Measurements from ENCODE around the gene DMAP1. TPM values are rescaled to one million over a fixed set of nuclear protein-coding genes. Genes with fewer than 3 reads are reported as not detected.

DMAP1 gene
- total RNA-seq, 1 experiment from 2014 or later, result 27.8 TPM

DNA sequence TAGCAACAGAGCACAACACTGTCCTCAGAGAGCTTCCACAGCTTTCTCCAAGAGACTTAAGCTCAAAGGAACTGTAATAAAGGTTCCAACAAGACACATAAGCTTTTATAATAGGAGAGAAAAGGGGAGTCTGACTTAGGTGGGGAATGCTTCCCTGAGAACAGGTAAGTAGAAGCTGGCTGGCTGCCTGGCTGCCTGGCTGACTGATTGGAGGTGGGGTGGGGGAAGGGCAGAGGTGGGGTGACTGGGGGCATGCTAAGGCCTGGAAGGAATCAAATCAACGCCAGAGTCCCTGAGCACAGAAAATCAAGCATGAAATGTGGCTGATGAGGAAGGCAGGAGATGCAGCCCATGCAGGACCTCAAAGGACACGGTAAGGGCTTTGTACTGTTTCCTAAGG, 45.8 kb downstream of the DMAP1 start:
- TF ChIP-seq RAD21 (IDR thresholded peaks at IDR 0.05; ENCODE audit: low read depth), result no peak
- TF ChIP-seq, protein P1, sequence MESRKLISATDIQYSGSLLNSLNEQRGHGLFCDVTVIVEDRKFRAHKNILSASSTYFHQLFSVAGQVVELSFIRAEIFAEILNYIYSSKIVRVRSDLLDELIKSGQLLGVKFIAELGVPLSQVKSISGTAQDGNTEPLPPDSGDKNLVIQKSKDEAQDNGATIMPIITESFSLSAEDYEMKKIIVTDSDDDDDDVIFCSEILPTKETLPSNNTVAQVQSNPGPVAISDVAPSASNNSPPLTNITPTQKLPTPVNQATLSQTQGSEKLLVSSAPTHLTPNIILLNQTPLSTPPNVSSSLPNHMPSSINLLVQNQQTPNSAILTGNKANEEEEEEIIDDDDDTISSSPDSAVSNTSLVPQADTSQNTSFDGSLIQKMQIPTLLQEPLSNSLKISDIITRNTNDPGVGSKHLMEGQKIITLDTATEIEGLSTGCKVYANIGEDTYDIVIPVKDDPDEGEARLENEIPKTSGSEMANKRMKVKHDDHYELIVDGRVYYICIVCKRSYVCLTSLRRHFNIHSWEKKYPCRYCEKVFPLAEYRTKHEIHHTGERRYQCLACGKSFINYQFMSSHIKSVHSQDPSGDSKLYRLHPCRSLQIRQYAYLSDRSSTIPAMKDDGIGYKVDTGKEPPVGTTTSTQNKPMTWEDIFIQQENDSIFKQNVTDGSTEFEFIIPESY (IDR thresholded peaks at IDR 0.05; ENCODE audit: extremely low read depth, insufficient replicate concordance, low read length), result no peak
- no peak for TF ChIP-seq EZH2 (IDR thresholded peaks at IDR 0.05)
- TF ChIP-seq POLR2AphosphoS5 (IDR thresholded peaks at IDR 0.05; ENCODE audit: low read depth, low read length), result no peak
- TF ChIP-seq SIN3A (IDR thresholded peaks at IDR 0.05; ENCODE audit: low read depth), result no peak
- no peak for TF ChIP-seq ZNF274 (IDR thresholded peaks at IDR 0.05; ENCODE audit: low read depth, low read length)
- TF ChIP-seq, protein P2, sequence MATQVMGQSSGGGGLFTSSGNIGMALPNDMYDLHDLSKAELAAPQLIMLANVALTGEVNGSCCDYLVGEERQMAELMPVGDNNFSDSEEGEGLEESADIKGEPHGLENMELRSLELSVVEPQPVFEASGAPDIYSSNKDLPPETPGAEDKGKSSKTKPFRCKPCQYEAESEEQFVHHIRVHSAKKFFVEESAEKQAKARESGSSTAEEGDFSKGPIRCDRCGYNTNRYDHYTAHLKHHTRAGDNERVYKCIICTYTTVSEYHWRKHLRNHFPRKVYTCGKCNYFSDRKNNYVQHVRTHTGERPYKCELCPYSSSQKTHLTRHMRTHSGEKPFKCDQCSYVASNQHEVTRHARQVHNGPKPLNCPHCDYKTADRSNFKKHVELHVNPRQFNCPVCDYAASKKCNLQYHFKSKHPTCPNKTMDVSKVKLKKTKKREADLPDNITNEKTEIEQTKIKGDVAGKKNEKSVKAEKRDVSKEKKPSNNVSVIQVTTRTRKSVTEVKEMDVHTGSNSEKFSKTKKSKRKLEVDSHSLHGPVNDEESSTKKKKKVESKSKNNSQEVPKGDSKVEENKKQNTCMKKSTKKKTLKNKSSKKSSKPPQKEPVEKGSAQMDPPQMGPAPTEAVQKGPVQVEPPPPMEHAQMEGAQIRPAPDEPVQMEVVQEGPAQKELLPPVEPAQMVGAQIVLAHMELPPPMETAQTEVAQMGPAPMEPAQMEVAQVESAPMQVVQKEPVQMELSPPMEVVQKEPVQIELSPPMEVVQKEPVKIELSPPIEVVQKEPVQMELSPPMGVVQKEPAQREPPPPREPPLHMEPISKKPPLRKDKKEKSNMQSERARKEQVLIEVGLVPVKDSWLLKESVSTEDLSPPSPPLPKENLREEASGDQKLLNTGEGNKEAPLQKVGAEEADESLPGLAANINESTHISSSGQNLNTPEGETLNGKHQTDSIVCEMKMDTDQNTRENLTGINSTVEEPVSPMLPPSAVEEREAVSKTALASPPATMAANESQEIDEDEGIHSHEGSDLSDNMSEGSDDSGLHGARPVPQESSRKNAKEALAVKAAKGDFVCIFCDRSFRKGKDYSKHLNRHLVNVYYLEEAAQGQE (IDR thresholded peaks at IDR 0.05; ENCODE audit: low read depth), result no peak
- no peak for TF ChIP-seq ZFX (IDR thresholded peaks at IDR 0.05)
- TF ChIP-seq, protein P3, sequence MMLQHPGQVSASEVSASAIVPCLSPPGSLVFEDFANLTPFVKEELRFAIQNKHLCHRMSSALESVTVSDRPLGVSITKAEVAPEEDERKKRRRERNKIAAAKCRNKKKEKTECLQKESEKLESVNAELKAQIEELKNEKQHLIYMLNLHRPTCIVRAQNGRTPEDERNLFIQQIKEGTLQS (IDR thresholded peaks at IDR 0.05), result no peak
- TF ChIP-seq FOSL1 (IDR thresholded peaks at IDR 0.05; ENCODE audit: low read depth), result no peak
- no peak for TF ChIP-seq SP1 (IDR thresholded peaks at IDR 0.05; ENCODE audit: low read depth)
- no peak for TF ChIP-seq YY1 (IDR thresholded peaks at IDR 0.05; ENCODE audit: extremely low read depth, insufficient replicate concordance, low read depth, low read length)
- TF ChIP-seq CEBPB (IDR thresholded peaks at IDR 0.05; ENCODE audit: low read depth), result no peak
- TF ChIP-seq TCF7L2 (IDR thresholded peaks at IDR 0.05; ENCODE audit: borderline replicate concordance, extremely low read depth, insufficient read depth, insufficient read length), result no peak
- no peak for TF ChIP-seq EGR1 (IDR thresholded peaks at IDR 0.05; ENCODE audit: low read depth)
- no peak for TF ChIP-seq ELF1 (IDR thresholded peaks at IDR 0.05; ENCODE audit: borderline replicate concordance, low read depth)
- TF ChIP-seq, protein P4, sequence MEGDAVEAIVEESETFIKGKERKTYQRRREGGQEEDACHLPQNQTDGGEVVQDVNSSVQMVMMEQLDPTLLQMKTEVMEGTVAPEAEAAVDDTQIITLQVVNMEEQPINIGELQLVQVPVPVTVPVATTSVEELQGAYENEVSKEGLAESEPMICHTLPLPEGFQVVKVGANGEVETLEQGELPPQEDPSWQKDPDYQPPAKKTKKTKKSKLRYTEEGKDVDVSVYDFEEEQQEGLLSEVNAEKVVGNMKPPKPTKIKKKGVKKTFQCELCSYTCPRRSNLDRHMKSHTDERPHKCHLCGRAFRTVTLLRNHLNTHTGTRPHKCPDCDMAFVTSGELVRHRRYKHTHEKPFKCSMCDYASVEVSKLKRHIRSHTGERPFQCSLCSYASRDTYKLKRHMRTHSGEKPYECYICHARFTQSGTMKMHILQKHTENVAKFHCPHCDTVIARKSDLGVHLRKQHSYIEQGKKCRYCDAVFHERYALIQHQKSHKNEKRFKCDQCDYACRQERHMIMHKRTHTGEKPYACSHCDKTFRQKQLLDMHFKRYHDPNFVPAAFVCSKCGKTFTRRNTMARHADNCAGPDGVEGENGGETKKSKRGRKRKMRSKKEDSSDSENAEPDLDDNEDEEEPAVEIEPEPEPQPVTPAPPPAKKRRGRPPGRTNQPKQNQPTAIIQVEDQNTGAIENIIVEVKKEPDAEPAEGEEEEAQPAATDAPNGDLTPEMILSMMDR (IDR thresholded peaks at IDR 0.05 in 2 of 3, conservative IDR thresholded peaks at IDR 0.05 in 1 of 3; ENCODE audit: borderline replicate concordance in 1 of 3, insufficient read depth in 1 of 3, low read depth in 2 of 3, low read length in 2 of 3), result no peak
- intact Hi-C loops (cut with micrococcal nuclease), result no loop called here
- no TSS peak for BruUV-seq (replicated peaks)
- no peaks in the 10 kb centered on the region for H3K4me1 ChIP-seq (ENCODE audit: control insufficient read depth in 1 of 2, insufficient read depth in 2 of 2, low read length in 2 of 2)
- no peaks in the 10 kb centered on the region for H3K9me2 ChIP-seq (ENCODE audit: insufficient read depth)
- ATAC-seq (no peak), DNase-seq (ENCODE audit: low read depth, low spot score) (no peak)
- no peak overlapping the region for H3K4me3 ChIP-seq (replicated peaks in 1 of 2; ENCODE audit: low read depth in 1 of 2, low read length in 2 of 2)
- H3K4me2 ChIP-seq (ENCODE audit: low read length), result no peak overlapping the region
- H4K20me1 ChIP-seq (ENCODE audit: insufficient read depth), result no peaks in the 10 kb centered on the region
- RAD21 ChIA-PET (ENCODE audit: low non-redundant PET in 1 of 2, low total read pairs in 2 of 2, uncharacterized antibody in 2 of 2, unreplicated experiment in 2 of 2), result no interaction called here
- no peaks in the 10 kb centered on the region for H3K27me3 ChIP-seq (ENCODE audit: insufficient read depth, low read length)
- H2AFZ ChIP-seq (ENCODE audit: low read depth, low read length, poor library complexity, severe bottlenecking), result no peak overlapping the region
- H3K9me3 ChIP-seq (ENCODE audit: control insufficient read depth in 1 of 2, insufficient read depth in 1 of 2, low read depth in 1 of 2, low read length in 2 of 2), result no peaks in the 10 kb centered on the region
- CTCF ChIA-PET, result no interaction called here
- no peaks in the 10 kb centered on the region for H3K36me3 ChIP-seq (ENCODE audit: control insufficient read depth in 1 of 2, insufficient read depth in 2 of 2, low read length in 2 of 2)
- no peaks in the 10 kb centered on the region for H3K79me2 ChIP-seq (ENCODE audit: insufficient read depth, low read length)
- no peak overlapping the region for H3K9ac ChIP-seq (ENCODE audit: low read length)
- POLR2A ChIA-PET, result no interaction called here
- no peak overlapping the region for H3K27ac ChIP-seq (ENCODE audit: low read depth, low read length)

Data from HCT116 (cell line).